Measurements from ENCODE around the gene COX20. TPM values are rescaled to one million over a fixed set of nuclear protein-coding genes. Genes with fewer than 3 reads are reported as not detected.

Gene COX20
- total RNA-seq, 2 experiments from 2014 or later, result 31.3 to 33.6 TPM

GRCh38 chr1:244854865-244855578 is 19.6 kb downstream of the COX20 start:
- no peaks in the 10 kb centered on the region for H3K27me3 Mint-ChIP-seq (ENCODE audit: low read depth)
- POLR2A ChIA-PET, result interaction anchor here (1.0 to 11.3 kb wide), 3 partner anchors 9 to 116 kb away, joined by 3 to 163 read pairs (median 33); partner anchors contain the start of genes COX20 and HNRNPU
- ATAC-seq (peak; percentile 62), DNase-seq (no peak)
- H3K4me1 Mint-ChIP-seq (ENCODE audit: low read depth), result peaks cover 83% of the 10 kb centered on the region
- CTCF ChIA-PET, result interaction anchor here (0.9 to 5.7 kb wide), 8 partner anchors 9 to 203 kb away, joined by 3 to 41 read pairs (median 8); partner anchors contain the start of gene HNRNPU
- H3K27ac Mint-ChIP-seq, result peak overlapping the region; percentile 72
- peaks cover 89% of the 10 kb centered on the region for H3K36me3 Mint-ChIP-seq (ENCODE audit: low read depth)
- no peaks in the 10 kb centered on the region for H3K9me3 Mint-ChIP-seq (ENCODE audit: insufficient read depth)
- H3K4me3 Mint-ChIP-seq, result peak overlapping the region; percentile 48

GRCh38 chr1:244857761-244858160 is 22.3 kb downstream of the COX20 start:
- CTCF ChIA-PET, result interaction anchor here (0.9 to 5.7 kb wide), 4 partner anchors 10 to 185 kb away, joined by 3 to 41 read pairs (median 13); no protein-coding TSS in a partner anchor
- Mint-ChIP-seq H3K9me3 (ENCODE audit: insufficient read depth) (no peaks in the 10 kb centered on the region), H3K4me1 (ENCODE audit: low read depth) (peaks cover 79% of the 10 kb centered on the region), H3K27me3 (ENCODE audit: low read depth) (no peaks in the 10 kb centered on the region), H3K4me3 (no peak overlapping the region), H3K27ac (no peak overlapping the region), H3K36me3 (ENCODE audit: low read depth) (peaks cover 90% of the 10 kb centered on the region)
- ATAC-seq, result no peak
- POLR2A ChIA-PET, result interaction anchor here (1.4 to 11.3 kb wide), 2 partner anchors 11 to 19 kb away, joined by 5 to 163 read pairs; partner anchors contain the start of gene COX20
- DNase-seq, result no peak

- Mint-ChIP-seq H3K4me3 (no peak overlapping the region), H3K36me3 (ENCODE audit: low read depth) (peaks cover 89% of the 10 kb centered on the region), H3K4me1 (ENCODE audit: low read depth) (peaks cover 78% of the 10 kb centered on the region), H3K27ac (peak overlapping the region; percentile 11), H3K9me3 (ENCODE audit: insufficient read depth) (no peaks in the 10 kb centered on the region), H3K27me3 (ENCODE audit: low read depth) (no peaks in the 10 kb centered on the region)
- ChIA-PET POLR2A (interaction anchor here (11.3 kb wide), 1 partner anchor 20 kb away, joined by 163 read pairs; the partner anchor contains the start of gene COX20), CTCF (interaction anchor here (0.8 to 5.7 kb wide), 5 partner anchors 10 to 184 kb away, joined by 3 to 41 read pairs (median 4); no protein-coding TSS in a partner anchor)
- DNase-seq (no peak), ATAC-seq (no peak)
Measured at GRCh38 chr1:244858357-244858756, 22.9 kb downstream of the COX20 start.

GRCh38 chr1:244860078-244860477 is 24.6 kb downstream of the COX20 start:
- Mint-ChIP-seq H3K4me1 (ENCODE audit: low read depth) (peaks cover 65% of the 10 kb centered on the region), H3K36me3 (ENCODE audit: low read depth) (peaks cover 78% of the 10 kb centered on the region), H3K27ac (peak overlapping the region; percentile 26), H3K27me3 (ENCODE audit: low read depth) (no peaks in the 10 kb centered on the region), H3K4me3 (peak overlapping the region; percentile 93), H3K9me3 (ENCODE audit: insufficient read depth) (no peaks in the 10 kb centered on the region)
- ChIA-PET POLR2A (interaction anchor here (1.0 to 11.3 kb wide), 4 partner anchors 9 to 25 kb away, joined by 3 to 180 read pairs (median 84); partner anchors contain the start of gene COX20), CTCF (interaction anchor here (1.8 to 5.7 kb wide), 3 partner anchors 12 to 183 kb away, joined by 8 to 41 read pairs (median 9); partner anchors contain the start of gene COX20)
- ATAC-seq, result no peak
- no peak for DNase-seq

GRCh38 chr1:244860914-244861610 is 25.6 kb downstream of the COX20 start:
- H3K36me3 Mint-ChIP-seq (ENCODE audit: low read depth), result peaks cover 69% of the 10 kb centered on the region
- DNase-seq (no peak), ATAC-seq (no peak)
- CTCF ChIA-PET, result interaction anchor here (1.1 to 6.8 kb wide), 7 partner anchors 10 to 182 kb away, joined by 4 to 39 read pairs (median 7); partner anchors contain the start of gene COX20
- H3K27ac Mint-ChIP-seq, result peak overlapping the region; percentile 84
- H3K4me3 Mint-ChIP-seq, result peak overlapping the region; percentile 93
- H3K9me3 Mint-ChIP-seq (ENCODE audit: insufficient read depth), result no peaks in the 10 kb centered on the region
- POLR2A ChIA-PET, result interaction anchor here (0.9 to 6.6 kb wide), 6 partner anchors 8 to 112 kb away, joined by 3 to 180 read pairs (median 16); partner anchors contain the start of gene COX20
- peaks cover 64% of the 10 kb centered on the region for H3K4me1 Mint-ChIP-seq (ENCODE audit: low read depth)
- no peaks in the 10 kb centered on the region for H3K27me3 Mint-ChIP-seq (ENCODE audit: low read depth)

- Mint-ChIP-seq H3K9me3 (ENCODE audit: insufficient read depth) (no peaks in the 10 kb centered on the region), H3K36me3 (ENCODE audit: low read depth) (peaks cover 62% of the 10 kb centered on the region), H3K4me3 (peak overlapping the region; percentile 93), H3K27me3 (ENCODE audit: low read depth) (no peaks in the 10 kb centered on the region), H3K27ac (peak overlapping the region; percentile 84), H3K4me1 (ENCODE audit: low read depth) (peaks cover 61% of the 10 kb centered on the region)
- no peak for ATAC-seq
- POLR2A ChIA-PET, result interaction anchor here (0.9 to 6.6 kb wide), 8 partner anchors 7 to 111 kb away, joined by 3 to 180 read pairs (median 22); partner anchors contain the start of gene COX20
- DNase-seq, result no peak
- CTCF ChIA-PET, result interaction anchor here (0.8 to 6.8 kb wide), 8 partner anchors 11 to 181 kb away, joined by 3 to 39 read pairs (median 6); partner anchors contain the start of gene COX20
Measured at GRCh38 chr1:244861683-244862082, 26.2 kb downstream of the COX20 start.

GRCh38 chr1:244862354-244862698 is 26.9 kb downstream of the COX20 start:
- H3K27ac Mint-ChIP-seq, result peak overlapping the region; percentile 95
- no peak for ATAC-seq
- peaks cover 56% of the 10 kb centered on the region for H3K36me3 Mint-ChIP-seq (ENCODE audit: low read depth)
- ChIA-PET POLR2A (interaction anchor here (1.8 to 6.6 kb wide), 7 partner anchors 8 to 111 kb away, joined by 7 to 180 read pairs (median 24); partner anchors contain the start of gene COX20), CTCF (interaction anchor here (0.8 to 6.8 kb wide), 7 partner anchors 12 to 180 kb away, joined by 3 to 39 read pairs (median 6); partner anchors contain the start of gene COX20)
- no peaks in the 10 kb centered on the region for H3K9me3 Mint-ChIP-seq (ENCODE audit: insufficient read depth)
- no peak for DNase-seq
- no peaks in the 10 kb centered on the region for H3K27me3 Mint-ChIP-seq (ENCODE audit: low read depth)
- H3K4me3 Mint-ChIP-seq, result peak overlapping the region; percentile 93
- peaks cover 56% of the 10 kb centered on the region for H3K4me1 Mint-ChIP-seq (ENCODE audit: low read depth)

- Mint-ChIP-seq H3K4me3 (peak overlapping the region; percentile 93), H3K4me1 (ENCODE audit: low read depth) (peaks cover 50% of the 10 kb centered on the region), H3K9me3 (ENCODE audit: insufficient read depth) (no peaks in the 10 kb centered on the region), H3K36me3 (ENCODE audit: low read depth) (peaks cover 50% of the 10 kb centered on the region), H3K27me3 (ENCODE audit: low read depth) (no peaks in the 10 kb centered on the region), H3K27ac (peak overlapping the region; percentile 95)
- peak; percentile 59 for ATAC-seq
- peak; percentile 95 for DNase-seq
- POLR2A ChIA-PET, result interaction anchor here (0.6 to 6.6 kb wide), 20 partner anchors 9 to 1608 kb away, joined by 3 to 180 read pairs (median 8); partner anchors contain the start of genes CEP170, COX20 and DESI2
- CTCF ChIA-PET, result interaction anchor here (1.0 to 6.8 kb wide), 9 partner anchors 7 to 180 kb away, joined by 4 to 39 read pairs (median 6); partner anchors contain the start of gene COX20
Measured at GRCh38 chr1:244862699-244863490, 27.4 kb downstream of the COX20 start.

GRCh38 chr1:244863491-244864252 is 28.2 kb downstream of the COX20 start:
- H3K4me1 Mint-ChIP-seq (ENCODE audit: low read depth), result peaks cover 43% of the 10 kb centered on the region
- peaks cover 42% of the 10 kb centered on the region for H3K36me3 Mint-ChIP-seq (ENCODE audit: low read depth)
- ATAC-seq (peak; percentile 1), DNase-seq (no peak)
- peak overlapping the region; percentile 93 for H3K4me3 Mint-ChIP-seq
- ChIA-PET CTCF (interaction anchor here (0.8 to 6.8 kb wide), 10 partner anchors 8 to 179 kb away, joined by 3 to 39 read pairs (median 7); partner anchors contain the start of gene COX20), POLR2A (interaction anchor here (1.0 to 6.6 kb wide), 20 partner anchors 9 to 1609 kb away, joined by 3 to 180 read pairs (median 8); partner anchors contain the start of genes CATSPERE, CEP170, COX20 and DESI2)
- peak overlapping the region; percentile 96 for H3K27ac Mint-ChIP-seq
- no peaks in the 10 kb centered on the region for H3K27me3 Mint-ChIP-seq (ENCODE audit: low read depth)
- H3K9me3 Mint-ChIP-seq (ENCODE audit: insufficient read depth), result no peaks in the 10 kb centered on the region

Measured in activated CD8-positive, alpha-beta T cell treated with anti-CD3 and anti-CD28 coated beads, Interleukin-2, amount 10 ng/mL, durations not matched to agents 7 days and 5 days (primary cell).